Smooth muscle cell of the brain vasculature (primary cell): ENCODE data around the gene UPF1.
"Not testable (repeated sequence)": the region's sequence is repeated elsewhere in the genome, so short reads cannot be mapped to it uniquely, and the experiment has no call there.

Experiments
- DNase-seq: peaks from one replicate; pipeline ENCODE4 v3.0.0-alpha.2; 2012; ENCODE audit warnings: low read depth, low spot score

The UPF1 gene

GRCh38 chr19:18799389-18799970 lies 32.3 kb upstream of the UPF1 start:
- no peak for DNase-seq

GRCh38 chr19:18800079-18800478 lies 31.7 kb upstream of the UPF1 start:
- no peak for DNase-seq

DNA sequence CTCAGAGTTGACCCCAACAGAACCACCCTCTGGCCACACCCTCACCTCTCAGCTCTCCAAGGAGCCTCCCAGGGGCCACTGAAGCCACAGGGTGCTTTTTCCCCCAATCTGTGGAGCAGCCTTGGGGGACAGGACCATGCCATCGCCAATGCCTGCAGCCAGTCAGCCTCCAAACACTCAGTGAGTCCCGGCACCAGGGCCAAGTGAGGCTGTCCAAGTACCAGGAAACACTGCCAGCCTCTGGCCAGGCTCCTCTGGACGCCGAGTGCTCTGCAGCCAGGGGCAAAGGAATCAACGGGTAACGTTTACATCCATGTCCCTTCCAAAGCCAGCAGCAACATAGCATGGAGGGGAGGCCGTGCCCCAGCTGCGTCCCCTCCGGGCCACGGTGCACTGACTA lies 31.1 kb upstream of the UPF1 start:
- DNase-seq, result no peak

DNA sequence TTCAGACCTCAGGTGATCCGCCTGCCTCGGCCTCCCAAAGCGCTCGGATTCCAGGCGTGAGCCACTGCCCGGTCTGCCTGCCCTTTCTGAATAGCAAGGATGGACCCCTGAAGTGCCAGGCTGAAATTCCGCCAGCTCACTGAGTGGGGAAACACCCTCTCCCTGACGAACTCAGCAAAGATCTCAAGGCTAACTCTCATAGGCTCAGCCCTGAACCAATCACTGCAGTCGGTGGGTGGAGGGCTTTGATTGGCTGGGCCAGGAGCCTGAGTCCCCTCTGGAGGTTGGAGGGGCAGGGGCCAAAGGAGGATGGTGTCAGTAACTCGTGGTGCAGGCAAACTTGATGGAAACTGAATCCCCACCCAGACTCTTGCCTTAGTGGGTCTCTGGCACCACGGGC lies 29.4 kb upstream of the UPF1 start:
- no peak for DNase-seq

DNA sequence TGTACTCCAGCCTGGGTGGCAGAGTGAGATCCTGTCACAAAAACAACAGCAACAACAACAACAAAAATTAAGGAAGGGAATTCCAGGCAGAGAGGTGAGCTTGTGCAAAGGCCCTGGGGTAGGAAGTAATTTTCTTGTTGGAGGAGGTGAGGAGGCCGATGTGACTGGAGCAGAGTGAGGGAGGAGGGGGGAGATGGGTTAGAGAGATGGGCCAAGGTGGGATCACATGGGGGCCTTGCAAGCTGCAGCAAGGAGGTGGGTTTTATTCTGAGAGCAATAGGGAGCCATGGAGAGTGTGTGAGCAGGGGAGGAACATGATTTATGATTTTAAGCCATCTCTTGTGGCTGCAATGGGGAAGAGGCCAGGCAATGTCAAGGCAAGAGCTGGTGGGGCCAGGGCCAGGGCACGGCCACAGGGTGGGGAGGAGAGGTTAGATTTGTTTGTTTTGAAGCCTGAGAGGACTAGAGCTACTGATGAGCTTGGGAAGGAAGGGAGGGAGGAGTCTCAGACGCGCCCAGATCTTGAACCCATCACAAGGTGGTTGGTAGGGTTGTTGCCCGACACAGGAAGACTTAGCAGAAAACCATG lies 28.1 kb upstream of the UPF1 start:
- DNase-seq, result no peak

DNA sequence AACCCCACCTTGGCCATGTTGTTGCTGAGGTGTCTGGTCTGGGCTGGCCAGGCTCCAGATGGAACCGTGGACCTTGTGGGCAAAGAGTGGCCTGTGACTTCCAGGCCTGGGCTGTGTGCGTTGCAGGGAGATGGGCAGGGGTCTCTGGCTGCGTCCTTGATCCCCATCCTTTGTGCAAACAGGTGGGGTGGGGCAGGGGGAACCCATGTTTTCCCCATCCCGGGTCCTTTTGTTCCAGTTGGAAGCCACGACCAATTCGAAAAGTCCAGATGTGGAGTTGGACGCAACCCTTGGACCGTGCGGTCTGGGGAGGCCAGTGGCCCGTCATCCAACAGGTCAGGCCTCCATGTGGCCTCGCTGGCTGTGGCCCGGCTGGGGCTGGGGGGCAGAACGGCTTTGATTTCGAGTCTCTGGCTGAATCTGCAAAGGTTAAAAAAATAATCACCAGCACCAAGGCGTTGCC lies 27.6 kb upstream of the UPF1 start:
- no peak for DNase-seq

- no peak for DNase-seq
These were observed 27.1 kb upstream of the UPF1 start for GRCh38 chr19:18804643-18805042.

DNA sequence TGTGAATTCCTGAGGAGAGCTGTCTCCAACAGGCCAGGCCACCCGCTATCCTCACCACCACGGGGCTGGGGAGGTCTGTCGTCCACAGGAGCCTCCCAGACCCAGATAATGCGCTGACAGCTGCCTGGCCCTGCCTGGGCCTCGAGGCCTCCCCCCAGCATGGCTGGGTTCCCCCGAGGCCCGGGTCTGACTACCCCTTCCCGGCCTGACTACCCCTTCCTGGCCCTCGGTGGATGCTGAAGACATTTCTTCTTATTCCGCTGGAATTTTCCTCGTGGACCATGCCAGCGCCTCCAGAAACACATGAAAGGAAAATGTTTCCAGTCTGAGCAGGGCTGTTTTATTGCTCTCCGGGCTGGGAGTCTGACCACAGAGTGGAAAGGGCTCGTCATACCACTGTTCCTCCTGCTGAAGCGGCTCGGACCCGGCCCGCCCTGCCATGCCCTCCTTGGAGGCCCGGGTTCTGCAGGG lies 23.9 kb upstream of the UPF1 start:
- DNase-seq, result no peak

GRCh38 chr19:18809149-18809868 lies 22.4 kb upstream of the UPF1 start:
- no peak for DNase-seq

- DNase-seq, result not testable (repeated sequence)
These were observed 20.1 kb upstream of the UPF1 start for GRCh38 chr19:18811638-18812037.

- DNase-seq, result no peak
These were observed 17.7 kb upstream of the UPF1 start for GRCh38 chr19:18814063-18814462.

GRCh38 chr19:18815673-18816072 lies 16.1 kb upstream of the UPF1 start:
- no peak for DNase-seq

- DNase-seq, result not testable (repeated sequence)
These were observed 15.1 kb upstream of the UPF1 start for GRCh38 chr19:18816645-18817044.

DNA sequence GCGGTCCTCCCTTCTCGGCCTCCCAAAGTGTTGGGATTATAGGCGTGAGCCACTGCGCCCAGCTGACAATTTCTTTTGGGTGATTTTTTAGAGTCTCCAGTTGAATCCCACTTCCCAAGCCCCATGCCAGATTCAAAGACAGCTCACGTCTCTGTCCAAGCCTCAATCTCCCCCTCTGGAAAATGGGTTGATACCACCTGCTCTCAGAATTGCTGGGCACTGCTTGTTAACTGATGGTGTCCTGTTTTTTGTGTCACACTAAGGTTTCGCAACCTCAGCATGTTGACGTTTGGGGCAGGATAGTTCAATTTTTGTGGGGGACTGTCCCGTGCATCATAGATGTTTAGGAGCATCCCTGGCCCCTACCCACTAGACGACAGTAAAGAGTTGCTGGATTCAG lies 14.2 kb upstream of the UPF1 start:
- no peak for DNase-seq

GRCh38 chr19:18828786-18829185 lies 3.0 kb upstream of the UPF1 start:
- no peak for DNase-seq

DNA sequence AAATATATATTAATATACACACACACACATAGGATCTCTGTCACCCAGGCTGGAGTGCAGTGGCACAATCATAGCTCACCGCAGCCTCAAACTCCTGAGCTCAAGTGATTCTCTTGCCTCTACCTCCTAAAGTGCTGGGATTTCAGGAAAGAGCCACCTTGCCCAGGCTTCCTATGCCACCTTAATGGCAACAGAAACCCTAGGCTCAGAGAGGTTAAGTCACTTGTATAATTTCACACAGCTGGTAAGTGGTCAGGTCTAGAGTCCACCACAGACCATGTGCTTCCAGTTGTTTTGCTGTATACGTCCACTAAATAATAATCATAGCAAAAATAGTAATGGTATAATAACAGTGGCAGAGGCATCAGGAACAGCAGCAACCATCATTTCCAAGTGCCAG lies 1.3 kb upstream of the UPF1 start:
- DNase-seq, result no peak

GRCh38 chr19:18832306-18833140 lies 764 bp downstream of the UPF1 start:
- no peak for DNase-seq

DNA sequence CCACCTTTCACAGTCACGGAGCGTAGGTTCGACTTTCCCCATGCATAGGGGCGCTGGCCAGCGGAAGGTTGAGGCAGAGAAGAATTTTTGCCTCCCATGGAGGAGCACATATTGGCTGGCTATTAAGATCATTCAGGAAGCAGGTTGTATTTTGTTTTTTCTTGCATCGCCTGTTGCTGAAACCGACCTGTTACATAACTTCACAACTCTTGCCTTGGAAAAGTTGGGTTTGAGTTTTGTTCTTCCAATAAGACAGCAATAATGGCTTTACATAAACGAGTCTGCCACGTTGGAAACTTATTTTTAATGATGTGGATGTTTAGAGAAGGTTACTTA lies 1.4 kb downstream of the UPF1 start:
- no peak for DNase-seq

- DNase-seq, result no peak
These were observed 2.3 kb downstream of the UPF1 start for GRCh38 chr19:18833849-18834643.

DNA sequence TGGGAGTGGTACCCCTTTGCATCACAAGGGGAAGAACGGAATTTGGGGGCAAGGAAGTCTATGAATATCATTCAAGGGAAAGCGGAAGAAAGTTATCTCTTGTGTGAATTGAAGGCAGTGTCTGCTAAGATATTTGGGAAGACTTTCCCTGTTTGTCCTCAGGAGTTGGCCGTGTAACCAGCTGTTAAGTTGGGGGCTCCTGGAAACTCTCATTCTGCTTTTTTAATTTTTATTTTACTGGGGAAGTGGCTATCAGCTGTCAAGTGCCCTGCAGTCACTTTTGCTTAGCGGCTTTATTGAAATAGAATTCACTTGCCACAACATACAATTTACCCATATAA lies 2.9 kb downstream of the UPF1 start:
- no peak for DNase-seq

DNA sequence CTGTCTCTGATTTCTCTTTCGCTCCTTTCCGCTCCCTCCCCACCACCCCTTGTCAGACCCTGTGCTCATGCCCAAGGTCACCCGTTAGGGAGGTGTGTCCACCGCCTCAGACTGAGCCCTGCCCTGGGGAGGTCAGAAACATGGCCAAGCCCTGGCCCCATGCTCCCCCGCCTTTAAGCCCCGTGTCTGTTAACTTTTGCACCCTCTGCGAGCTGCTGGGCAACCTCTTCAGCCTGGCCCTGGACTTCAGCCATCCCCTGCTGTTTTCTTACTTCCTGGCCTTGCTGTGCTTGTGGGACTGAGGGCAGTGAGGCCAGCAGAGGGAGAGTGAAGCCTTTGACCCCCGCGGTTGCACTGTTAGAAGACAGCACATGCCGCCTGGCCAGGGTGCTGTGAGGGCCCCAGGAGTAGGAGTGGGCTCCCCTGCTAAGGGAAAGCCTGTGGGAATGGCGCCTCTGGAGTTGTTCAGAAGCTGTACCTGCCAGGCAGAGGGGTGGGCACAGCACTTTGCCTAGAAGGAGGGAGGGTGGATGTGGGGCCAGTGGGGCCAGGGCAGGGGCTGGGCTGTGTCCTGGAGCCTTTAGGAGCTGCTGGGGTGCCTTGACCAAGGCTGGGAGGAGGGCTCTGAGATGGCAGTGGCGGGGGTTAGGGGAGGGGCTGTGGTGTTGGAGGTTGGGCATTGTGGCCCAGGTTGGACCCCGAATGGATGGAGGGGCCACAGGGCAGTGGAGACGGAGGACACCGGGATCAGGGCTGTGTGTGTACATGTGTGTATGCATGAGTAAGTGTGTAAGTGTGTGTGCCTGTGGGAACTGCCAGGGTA lies 7.9 kb downstream of the UPF1 start:
- no peak for DNase-seq
